GM19193 (cell line): ENCODE results near the gene ATXN1.
A peak's percentile ranks its signal among the peaks of the same experiment; 100 is the strongest.

Source experiments
- POLR2A ChIP-seq: IDR thresholded peaks from 4 replicates; pipeline ENCODE4 v1.6.1; 2011; ENCODE audit not compliant: insufficient read depth, insufficient read length; ENCODE audit errors: extremely low read depth

ATXN1 gene

GRCh38 chr6:16568128-16568527 is 193.1 kb downstream of the ATXN1 start:
- TF ChIP-seq POLR2A = no peak

GRCh38 chr6:16567071-16567470 is 194.2 kb downstream of the ATXN1 start:
- TF ChIP-seq POLR2A = no peak

- no peak for TF ChIP-seq POLR2A
Measured at GRCh38 chr6:16564436-16564835, 196.8 kb downstream of the ATXN1 start.

- TF ChIP-seq POLR2A = no peak
Measured at GRCh38 chr6:16563628-16564240, 197.5 kb downstream of the ATXN1 start.

- TF ChIP-seq POLR2A = no peak
Measured at GRCh38 chr6:16562498-16562897, 198.8 kb downstream of the ATXN1 start.

GRCh38 chr6:16559071-16559470 is 202.2 kb downstream of the ATXN1 start:
- no peak for TF ChIP-seq POLR2A

- no peak for TF ChIP-seq POLR2A
Measured at GRCh38 chr6:16555550-16555949, 205.7 kb downstream of the ATXN1 start.

GRCh38 chr6:16553531-16553930 is 207.7 kb downstream of the ATXN1 start:
- no peak for TF ChIP-seq POLR2A

GRCh38 chr6:16551466-16551865 is 209.8 kb downstream of the ATXN1 start:
- no peak for TF ChIP-seq POLR2A

GRCh38 chr6:16548121-16548520 is 213.1 kb downstream of the ATXN1 start:
- TF ChIP-seq POLR2A = no peak

- no peak for TF ChIP-seq POLR2A
Measured at GRCh38 chr6:16547587-16547986, 213.7 kb downstream of the ATXN1 start.

GRCh38 chr6:16546861-16547260 is 214.4 kb downstream of the ATXN1 start:
- TF ChIP-seq POLR2A = no peak

GRCh38 chr6:16545382-16545781 is 215.9 kb downstream of the ATXN1 start:
- no peak for TF ChIP-seq POLR2A

- no peak for TF ChIP-seq POLR2A
Measured at GRCh38 chr6:16544521-16544920, 216.7 kb downstream of the ATXN1 start.

GRCh38 chr6:16544006-16544405 is 217.3 kb downstream of the ATXN1 start:
- no peak for TF ChIP-seq POLR2A

- TF ChIP-seq POLR2A = no peak
Measured at GRCh38 chr6:16543521-16543920, 217.7 kb downstream of the ATXN1 start.

GRCh38 chr6:16542070-16542469 is 219.2 kb downstream of the ATXN1 start:
- no peak for TF ChIP-seq POLR2A

- TF ChIP-seq POLR2A = peak; percentile 25
Measured at GRCh38 chr6:16540804-16541752, 220.2 kb downstream of the ATXN1 start.
